ENCODE measurements around the gene EYA2.

DNA sequence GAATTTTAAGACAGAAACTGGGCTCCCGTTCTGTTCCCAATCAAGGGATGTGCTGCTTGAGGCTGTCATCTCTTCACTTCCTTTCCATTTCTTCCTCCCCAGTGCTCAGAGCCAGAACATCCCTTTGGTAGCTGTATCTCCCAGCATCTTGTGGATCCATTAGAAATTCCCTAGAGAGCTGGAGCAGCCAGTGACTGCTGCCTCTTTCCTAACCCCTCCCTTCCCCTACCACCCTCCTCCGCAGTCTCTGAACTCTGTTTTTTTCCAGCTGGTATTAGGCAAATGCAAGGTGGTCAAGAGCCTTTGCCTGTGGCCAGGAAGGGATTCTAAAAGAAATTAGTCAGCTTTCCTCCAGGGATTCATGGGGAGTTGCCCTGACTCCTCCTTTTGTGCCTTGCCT lies 208.0 kb downstream of the EYA2 start:
- no peak for TF ChIP-seq POLR2A (IDR thresholded peaks at IDR 0.05; ENCODE audit: low read depth, low read length)
- TF ChIP-seq POLR2AphosphoS5 (IDR thresholded peaks at IDR 0.05; ENCODE audit: low read depth, low read length): no peak
